Astrocyte (in vitro differentiated cells and primary cell): ENCODE results near the gene SLC4A2.

Source experiments
- CTCF ChIP-seq: IDR thresholded peaks from 2 replicates; pipeline ENCODE4 v1.5.1; 2011; ENCODE audit warnings: low read depth, mild to moderate bottlenecking, inconsistent platforms, low read length, moderate library complexity; ENCODE audit not compliant: insufficient read depth
- EZH2 ChIP-seq: IDR thresholded peaks from 2 replicates; pipeline ENCODE4 v1.6.1; 2012; ENCODE audit warnings: mild to moderate bottlenecking, low read length, inconsistent platforms; ENCODE audit not compliant: insufficient read depth

GRCh38 chr7:151117565-151117964 is 58.2 kb downstream of the SLC4A2 start:
- TF ChIP-seq CTCF (no peak), EZH2 (no peak)
